HEK293 (cell line): ENCODE results near the gene CDH8.

Source experiments
- CTCF ChIA-PET: fragments of 350-600 bp; formaldehyde crosslinking; extraction: SDS; loops from one replicate; lab custom pipeline; 2021; ENCODE audit warnings: antibody characterized with exemption; lab: Yijun Ruan, JAX
- POLR2A ChIA-PET: fragments of 300-600 bp; formaldehyde crosslinking; extraction: SDS; loops from one replicate; lab custom pipeline; 2020; ENCODE audit warnings: antibody characterized with exemption, inconsistent platforms; lab: Yijun Ruan, JAX
- H3K27ac ChIP-seq: fragments of 200-500 bp; sonication (Bioruptor generic); 2 replicates; pipeline ENCODE4 v1.5.1; 2014; ENCODE audit warnings: low read depth, low read length, control low read depth, inconsistent platforms; ENCODE audit errors: extremely low read depth
- H3K36me3 ChIP-seq, 2 experiments: fragments of 200-500 bp in 1 of 2; sonication (Bioruptor generic) in 1 of 2; 1 replicate in 1 of 2; 2 replicates in 1 of 2; pipeline ENCODE4 v1.5.1; 2014 to 2017; ENCODE audit warnings: inconsistent platforms in 2 of 2, low read length in 2 of 2; ENCODE audit not compliant: control insufficient read depth in 2 of 2, insufficient read depth in 1 of 2
- H3K4me1 ChIP-seq: fragments of 200-500 bp; sonication (Bioruptor generic); 2 replicates; pipeline ENCODE4 v1.5.1; 2014; ENCODE audit warnings: mild to moderate bottlenecking, low read length, inconsistent platforms; ENCODE audit not compliant: control insufficient read depth, insufficient read depth
- H3K4me3 ChIP-seq: 2 replicates; pipeline ENCODE4 v1.5.1; 2011; ENCODE audit warnings: low read depth, mild to moderate bottlenecking, control low read depth, low read length, moderate library complexity
- H3K9me3 ChIP-seq: fragments of 200-500 bp; sonication (Bioruptor generic); 2 replicates; pipeline ENCODE4 v1.5.1; 2014; ENCODE audit warnings: low read depth, low read length, inconsistent platforms; ENCODE audit not compliant: control insufficient read depth, insufficient read depth
- ATF2 ChIP-seq: fragments of 450-650 bp; formaldehyde crosslinking; IDR thresholded peaks from 2 replicates; pipeline ENCODE4 v1.5.1; 2016; ENCODE audit warnings: missing biosample characterization, missing genetic modification characterization, low read depth
- KLF8 ChIP-seq: fragments of 450-650 bp; formaldehyde crosslinking; IDR thresholded peaks from 2 replicates; pipeline ENCODE4 v1.5.1; 2016; ENCODE audit warnings: missing biosample characterization, missing genetic modification characterization
- PRDM2 ChIP-seq: fragments of 450-650 bp; formaldehyde crosslinking; IDR thresholded peaks from 2 replicates; pipeline ENCODE4 v1.5.1; 2016; ENCODE audit warnings: missing biosample characterization, missing genetic modification characterization, borderline replicate concordance
- SCRT1 ChIP-seq: fragments of 450-650 bp; formaldehyde crosslinking; IDR thresholded peaks from 2 replicates; pipeline ENCODE4 v1.5.1; 2016; ENCODE audit warnings: missing biosample characterization, missing genetic modification characterization, borderline replicate concordance
- TRIM28 ChIP-seq: IDR thresholded peaks from 2 replicates; pipeline ENCODE4 v1.6.1; 2011; ENCODE audit warnings: low read length, control low read depth, borderline replicate concordance
- TSHZ1 ChIP-seq: fragments of 450-650 bp; formaldehyde crosslinking; IDR thresholded peaks from 2 replicates; pipeline ENCODE4 v1.5.1; 2016; ENCODE audit warnings: missing biosample characterization, missing genetic modification characterization, borderline replicate concordance
- YY1 ChIP-seq: fragments of 450-650 bp; formaldehyde crosslinking; IDR thresholded peaks from 2 replicates; pipeline ENCODE4 v1.5.1; 2018; ENCODE audit warnings: missing biosample characterization, missing genetic modification characterization
- ZBTB26 ChIP-seq: fragments of 450-650 bp; formaldehyde crosslinking; optimal IDR thresholded peaks from 2 replicates; pipeline ENCODE3; 2016; ENCODE audit warnings: missing biosample characterization, mild to moderate bottlenecking, missing genetic modification characterization
- ZBTB7A ChIP-seq: fragments of 450-650 bp; formaldehyde crosslinking; IDR thresholded peaks from 2 replicates; pipeline ENCODE4 v1.5.1; 2016; ENCODE audit warnings: low read depth, missing biosample characterization, missing genetic modification characterization
- ZNF114 ChIP-seq: fragments of 450-650 bp; formaldehyde crosslinking; IDR thresholded peaks from 2 replicates; pipeline ENCODE4 v1.5.0; 2017; ENCODE audit warnings: missing biosample characterization, missing genetic modification characterization
- ZNF121 ChIP-seq: fragments of 450-650 bp; formaldehyde crosslinking; IDR thresholded peaks from 2 replicates; pipeline ENCODE4 v1.5.1; 2016; ENCODE audit warnings: missing biosample characterization, missing genetic modification characterization
- ZNF274 ChIP-seq, 2 experiments: fragments of 200-500 bp in 1 of 2; fragments of 450-650 bp in 1 of 2; sonication (Bioruptor generic) in 1 of 2; formaldehyde crosslinking in 1 of 2; IDR thresholded peaks; 2 replicates each; pipeline versions ENCODE4 v1.5.1 to v1.6.1; 2014 to 2016; ENCODE audit warnings: borderline replicate concordance in 1 of 2, inconsistent platforms in 1 of 2, low read length in 1 of 2, missing biosample characterization in 1 of 2, missing genetic modification characterization in 1 of 2
- ZNF518A ChIP-seq: fragments of 450-650 bp; formaldehyde crosslinking; conservative IDR thresholded peaks from 2 replicates; pipeline ENCODE4 v1.5.1; 2016; ENCODE audit warnings: low read depth, missing biosample characterization, missing genetic modification characterization
- ZNF555 ChIP-seq: fragments of 450-650 bp; formaldehyde crosslinking; conservative IDR thresholded peaks from 2 replicates; pipeline ENCODE4 v1.5.1; 2017; ENCODE audit warnings: missing biosample characterization, mild to moderate bottlenecking, missing genetic modification characterization, inconsistent platforms
- ZNF585B ChIP-seq: fragments of 450-650 bp; formaldehyde crosslinking; IDR thresholded peaks from 2 replicates; pipeline ENCODE4 v1.5.1; 2016; ENCODE audit warnings: missing biosample characterization, missing genetic modification characterization
- ZNF624 ChIP-seq: fragments of 450-650 bp; formaldehyde crosslinking; IDR thresholded peaks from 2 replicates; pipeline ENCODE4 v1.5.1; 2017; ENCODE audit warnings: missing biosample characterization, missing genetic modification characterization
- ZNF707 ChIP-seq: fragments of 450-650 bp; formaldehyde crosslinking; IDR thresholded peaks from 2 replicates; pipeline ENCODE4 v1.5.1; 2016; ENCODE audit warnings: missing biosample characterization, missing genetic modification characterization

Gene CDH8

GRCh38 chr16:62059527-62059926, 23.3 kb upstream of the CDH8 start (continued):
- TF ChIP-seq YY1 (tag by site-specific recombination) (no peak), ZNF121 (tag by site-specific recombination) (no peak), ZNF518A (tag by site-specific recombination) (no peak), ZBTB7A (no peak), ZNF707 (no peak), ZNF274 (IDR thresholded peaks at IDR 0.05; ENCODE audit: low read length) (no peak), ZNF274 (tag by site-specific recombination; IDR thresholded peaks at IDR 0.05; ENCODE audit: borderline replicate concordance) (no peak), ZNF114 (tag by site-specific recombination) (no peak)

- Histone ChIP-seq H3K9me3 (no peaks in the 10 kb centered on the region), H3K4me3 (no peak overlapping the region), H3K27ac (no peak overlapping the region), H3K4me1 (no peaks in the 10 kb centered on the region), H3K36me3 (no peaks in the 10 kb centered on the region)
- POLR2A ChIA-PET, result no interaction called here
- TF ChIP-seq PRDM2 (tag by site-specific recombination) (no peak), ZNF121 (tag by site-specific recombination) (no peak), ATF2 (tag by site-specific recombination) (no peak), SCRT1 (tag by site-specific recombination) (no peak), ZNF555 (no peak), TRIM28 (no peak), ZBTB26 (tag by site-specific recombination) (no peak), KLF8 (tag by site-specific recombination) (no peak), TSHZ1 (tag by site-specific recombination) (no peak), ZNF585B (tag by site-specific recombination) (no peak), ZNF624 (no peak)
- TF ChIP-seq, all 188 proteins: peak for 0
- CTCF ChIA-PET, result no interaction called here
Observed at GRCh38 chr16:62058412-62058811, 22.2 kb upstream of the CDH8 start.
